Parathyroid adenoma (tissue), 2 donors: Measurements from ENCODE around the gene MYO3B.

Experiments
- H2AFZ ChIP-seq: fragments of 300-600 bp; sonication (generic); one replicate; pipeline ENCODE4 v1.7.0; 2017; ENCODE audit warnings: antibody characterized with exemption, mild to moderate bottlenecking
- H3K27ac ChIP-seq: fragments of 300-600 bp; sonication (generic); one replicate; pipeline ENCODE4 v1.7.0; 2017
- H3K27me3 ChIP-seq: fragments of 300-600 bp; sonication (generic); one replicate; pipeline ENCODE4 v1.7.0; 2017; ENCODE audit warnings: low read length; ENCODE audit not compliant: control insufficient read depth, insufficient read depth
- H3K36me3 ChIP-seq: fragments of 300-600 bp; sonication (generic); one replicate; pipeline ENCODE4 v1.7.0; 2017; ENCODE audit warnings: low read length; ENCODE audit not compliant: control insufficient read depth, insufficient read depth
- H3K4me1 ChIP-seq: fragments of 300-600 bp; sonication (generic); one replicate; pipeline ENCODE4 v1.7.0; 2017; ENCODE audit warnings: control low read depth
- H3K4me2 ChIP-seq: fragments of 300-600 bp; sonication (generic); one replicate; pipeline ENCODE4 v1.7.0; 2017; ENCODE audit warnings: low read length
- H3K4me3 ChIP-seq: fragments of 300-600 bp; sonication (generic); one replicate; pipeline ENCODE4 v1.7.0; 2017; ENCODE audit warnings: low read depth, low read length
- H3K79me2 ChIP-seq: fragments of 300-600 bp; sonication (generic); one replicate; pipeline ENCODE4 v1.7.0; 2017; ENCODE audit warnings: control low read depth
- H3K9ac ChIP-seq: fragments of 300-600 bp; sonication (generic); one replicate; pipeline ENCODE4 v1.7.0; 2017; ENCODE audit warnings: mild to moderate bottlenecking
- H3K9me3 ChIP-seq: fragments of 300-600 bp; sonication (generic); one replicate; pipeline ENCODE4 v1.7.0; 2017; ENCODE audit warnings: low read length; ENCODE audit not compliant: control insufficient read depth
- CTCF ChIP-seq: fragments of 300-600 bp; sonication (generic); IDR thresholded peaks from one replicate; pipeline ENCODE4 v1.7.0; 2017; ENCODE audit warnings: antibody characterized with exemption, mild to moderate bottlenecking
- donor health status: primary hyperparathyroidism.

The MYO3B gene

DNA sequence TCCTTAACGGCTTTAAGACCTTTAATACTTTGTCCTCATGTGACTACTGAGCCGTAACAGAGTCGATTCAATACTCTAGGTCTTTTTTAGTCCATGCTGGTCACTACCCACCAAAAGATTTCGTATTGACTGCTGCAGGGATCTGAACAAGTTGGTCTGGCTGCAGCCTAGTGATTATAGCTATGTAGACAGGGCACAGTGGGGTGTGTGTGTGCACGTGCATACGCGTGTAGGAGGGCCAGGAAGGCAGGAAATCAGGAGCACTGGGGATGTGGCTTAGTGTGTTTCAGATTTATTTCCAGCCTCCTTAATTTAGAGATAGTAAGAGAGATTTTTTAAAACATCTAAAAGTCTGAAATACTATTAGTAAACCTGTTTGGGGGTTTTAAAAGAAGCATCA is 161.4 kb downstream of the MYO3B start:
- H3K9me3 ChIP-seq: no peaks in the 10 kb centered on the region
- no peak overlapping the region for H3K27ac ChIP-seq
- H3K79me2 ChIP-seq: no peaks in the 10 kb centered on the region
- no peak overlapping the region for H3K9ac ChIP-seq
- H2AFZ ChIP-seq: peak overlapping the region; percentile 5
- H3K4me1 ChIP-seq: no peaks in the 10 kb centered on the region
- H3K27me3 ChIP-seq: no peaks in the 10 kb centered on the region
- peak overlapping the region; percentile 44 for H3K4me2 ChIP-seq
- TF ChIP-seq CTCF: no peak
- no peak overlapping the region for H3K4me3 ChIP-seq
- H3K36me3 ChIP-seq: no peaks in the 10 kb centered on the region

DNA sequence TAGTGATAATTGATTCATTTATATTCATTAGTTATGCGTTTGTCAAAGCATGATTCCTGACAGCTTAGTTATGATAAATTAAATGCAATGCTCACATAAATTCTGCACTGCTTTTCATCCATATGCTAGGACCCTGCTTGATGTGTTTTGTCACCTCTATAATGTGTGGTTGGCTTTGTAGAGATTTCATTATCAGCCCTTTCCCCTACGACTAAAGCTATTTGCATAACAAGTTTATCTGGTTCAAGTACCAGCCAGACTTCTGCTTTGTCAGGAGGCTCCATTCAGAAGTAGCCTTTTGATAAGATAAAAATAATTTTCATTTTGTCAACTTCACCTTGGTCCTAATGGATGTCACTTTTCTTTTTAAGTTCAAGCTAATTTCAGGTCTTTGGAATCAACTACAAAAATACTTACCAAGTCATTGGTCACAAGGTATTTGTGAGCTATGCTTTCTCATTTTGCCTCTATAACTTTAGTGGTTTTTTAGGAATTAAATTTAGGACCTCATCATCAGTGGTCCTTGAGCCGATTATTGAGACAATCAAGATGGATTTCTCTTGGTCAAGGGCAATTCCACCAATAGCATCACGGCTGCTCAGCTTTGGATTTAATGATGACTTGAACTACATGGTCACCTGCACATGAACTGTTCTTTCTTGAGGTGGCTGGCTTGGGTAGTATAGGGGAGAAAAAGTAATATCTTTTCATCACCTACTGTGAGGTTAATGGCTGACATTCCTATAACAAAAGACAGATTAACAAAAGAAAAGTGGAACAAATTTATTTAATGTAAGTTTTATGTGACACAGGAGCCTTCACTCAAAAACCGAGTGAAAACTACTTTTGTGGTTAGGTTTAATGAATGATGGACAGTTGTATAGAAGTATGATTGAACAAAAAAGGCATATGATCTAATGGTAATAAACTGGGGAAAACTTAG is 162.1 kb downstream of the MYO3B start:
- Histone ChIP-seq H3K4me1 (no peaks in the 10 kb centered on the region), H3K4me3 (no peak overlapping the region), H3K79me2 (no peaks in the 10 kb centered on the region), H3K9ac (no peak overlapping the region), H3K9me3 (no peaks in the 10 kb centered on the region), H2AFZ (no peak overlapping the region), H3K36me3 (no peaks in the 10 kb centered on the region), H3K4me2 (peak overlapping the region; percentile 44), H3K27me3 (no peaks in the 10 kb centered on the region), H3K27ac (no peak overlapping the region)
- TF ChIP-seq CTCF: no peak

DNA sequence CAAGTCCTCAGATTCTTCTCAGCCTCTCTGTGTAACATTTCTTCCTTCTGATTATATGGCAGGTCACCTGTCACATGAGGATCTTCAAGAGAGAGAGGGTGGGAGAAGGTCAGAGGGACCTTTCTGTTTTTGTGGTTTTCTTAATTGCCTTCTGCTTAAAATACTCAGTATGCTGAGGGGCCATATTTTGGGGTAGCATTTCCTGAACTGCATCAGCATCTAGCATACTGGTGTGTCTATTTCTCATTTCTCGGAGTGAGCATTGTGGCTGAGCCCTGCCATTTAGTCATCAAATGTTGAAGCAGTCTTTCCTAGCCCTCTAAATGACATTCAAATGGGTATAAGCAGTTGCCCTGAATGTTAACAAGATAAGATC is 162.7 kb downstream of the MYO3B start:
- Histone ChIP-seq H3K4me2 (no peak overlapping the region), H3K9ac (no peak overlapping the region), H3K27ac (no peak overlapping the region), H3K4me3 (no peak overlapping the region), H3K27me3 (no peaks in the 10 kb centered on the region), H3K4me1 (no peaks in the 10 kb centered on the region), H2AFZ (no peak overlapping the region), H3K9me3 (no peaks in the 10 kb centered on the region), H3K79me2 (no peaks in the 10 kb centered on the region), H3K36me3 (no peaks in the 10 kb centered on the region)
- no peak for TF ChIP-seq CTCF

GRCh38 chr2:170341684-170342623 is 164.0 kb downstream of the MYO3B start:
- no peaks in the 10 kb centered on the region for H3K79me2 ChIP-seq
- no peak overlapping the region for H2AFZ ChIP-seq
- no peaks in the 10 kb centered on the region for H3K9me3 ChIP-seq
- H3K9ac ChIP-seq: no peak overlapping the region
- no peak overlapping the region for H3K4me3 ChIP-seq
- no peak overlapping the region for H3K27ac ChIP-seq
- H3K27me3 ChIP-seq: no peaks in the 10 kb centered on the region
- H3K36me3 ChIP-seq: no peaks in the 10 kb centered on the region
- H3K4me2 ChIP-seq: no peak overlapping the region
- no peaks in the 10 kb centered on the region for H3K4me1 ChIP-seq
- TF ChIP-seq CTCF: no peak
